Motor neuron (in vitro differentiated cells): Measurements from ENCODE around the gene RHOU. TPM values are rescaled to one million over a fixed set of nuclear protein-coding genes. Genes with fewer than 3 reads are reported as not detected.
A peak's percentile ranks its signal among the peaks of the same experiment; 100 is the strongest.

Experiments
- ATAC-seq, 8 experiments: fragments of 200-7000 bp; cut with Tn5 transposase; replicated peaks in 6 of 8; 2 replicates each; pipeline ENCODE4 v1.8.0; 2021; ENCODE audit warnings: mild to moderate bottlenecking in 8 of 8, moderate library complexity in 8 of 8
- H3K27ac ChIP-seq, 2 donors: fragments of 250-450 bp; sonication (Bioruptor Pico); 2 replicates each; pipeline ENCODE4 v1.9.0; 2021; ENCODE audit warnings: antibody characterized with exemption in 2 of 2, mild to moderate bottlenecking in 2 of 2, moderate library complexity in 1 of 2
- H3K4me1 ChIP-seq, 2 donors: fragments of 250-450 bp; sonication (Bioruptor Pico); replicated peaks in 1 of 2; 2 replicates each; pipeline ENCODE4 v1.6.1; 2021; ENCODE audit warnings: antibody characterized with exemption in 2 of 2, mild to moderate bottlenecking in 2 of 2, moderate library complexity in 1 of 2
- H3K4me3 ChIP-seq, 5 donors: fragments of 250-450 bp; sonication (Bioruptor Pico); 2 replicates each; pipeline ENCODE4 v1.9.0; 2021; ENCODE audit warnings: antibody characterized with exemption in 5 of 5, mild to moderate bottlenecking in 5 of 5, moderate library complexity in 4 of 5
- WGBS, 10 experiments: fragments of 450-650 bp; shearing (Covaris generic); methylation state at CpG; one replicate each; pipeline ENCODE4 v1.0.0; 2022; 5-methylcytosine and 5-hydroxymethylcytosine counted together
- in situ Hi-C, 9 experiments: fragments of 400-800 bp; cut with MboI; loops; one replicate each; pipeline ENCODE4 v1.15.0; 2021; ENCODE audit warnings: low sequenced_read_pairs in 9 of 9, low pct_unique_long_range_greater_than_20kb in 2 of 9; ENCODE audit not compliant: unreplicated experiment in 9 of 9
- total RNA-seq, 8 experiments: library from RNA; unstranded; fragments of 300-600 nt; gene quantifications; 2 replicates each; pipeline versions ENCODE4 v1.2.3 to v1.2.4, GENCODE V29; 2022

RHOU gene
- total RNA-seq, 8 experiments from 2014 or later: 3.3 to 51.6 (median 21.2) TPM

- H3K4me1 ChIP-seq: peaks cover 9 to 12% of the 10 kb centered on the region in 2 donors
- 91 to 100% (median 96%) methylated on average over 5 to 10 of the region's 11 CpGs; no CpG with 5 or more reads in 6 of the 10 experiments for WGBS, 10 experiments
- no peak for ATAC-seq
- H3K27ac ChIP-seq: no peak overlapping the region
- no peak overlapping the region for H3K4me3 ChIP-seq
- in situ Hi-C loops: no loop called here
Measured at GRCh38 chr1:228783418-228784040, 48.2 kb downstream of the RHOU start.

- no peak for ATAC-seq
- peaks cover 9 to 12% of the 10 kb centered on the region in 2 donors for H3K4me1 ChIP-seq
- in situ Hi-C loops: no loop called here
- 20 to 88% (median 80%) methylated on average over 1 to 3 of the region's 3 CpGs; no CpG with 5 or more reads in 3 of the 10 experiments for WGBS, 10 experiments
- H3K27ac ChIP-seq: no peak overlapping the region
- H3K4me3 ChIP-seq: no peak overlapping the region
Measured at GRCh38 chr1:228784181-228784580, 48.9 kb downstream of the RHOU start.

GRCh38 chr1:228785366-228786330 lies 50.4 kb downstream of the RHOU start:
- Histone ChIP-seq H3K4me1 (peaks cover 9 to 11% of the 10 kb centered on the region in 2 donors), H3K27ac (no peak overlapping the region), H3K4me3 (no peak overlapping the region)
- 17 to 100% (median 84%) methylated on average over 2 to 15 of the region's 15 CpGs; no CpG with 5 or more reads in 1 of the 10 experiments for WGBS, 10 experiments
- no peak for ATAC-seq
- in situ Hi-C loops: no loop called here

GRCh38 chr1:228786361-228787129 lies 51.3 kb downstream of the RHOU start:
- 47 to 100% (median 92%) methylated on average over 1 to 4 of the region's 4 CpGs; no CpG with 5 or more reads in 1 of the 10 experiments for WGBS, 10 experiments
- Histone ChIP-seq H3K4me3 (no peak overlapping the region), H3K4me1 (peaks cover under 1 to 2% of the 10 kb centered on the region in 2 donors), H3K27ac (no peak overlapping the region)
- peak in 1 of 8 experiments; percentile 22 for ATAC-seq
- in situ Hi-C loops: no loop called here

- in situ Hi-C loops: no loop called here
- ATAC-seq: no peak
- no peak overlapping the region for H3K4me3 ChIP-seq
Measured at GRCh38 chr1:228791791-228792190, 56.5 kb downstream of the RHOU start.

GRCh38 chr1:228792601-228793000 lies 57.3 kb downstream of the RHOU start:
- no peak for ATAC-seq
- Histone ChIP-seq H3K4me3 (no peak overlapping the region), H3K27ac (no peak overlapping the region), H3K4me1 (peaks cover 0 to 2% of the 10 kb centered on the region in 2 donors)
- 78 to 100% (median 89%) methylated on average over 1 to 3 of the region's 3 CpGs; no CpG with 5 or more reads in 2 of the 10 experiments for WGBS, 10 experiments
- in situ Hi-C loops: no loop called here

More at GRCh38 chr1:228791791-228792190, 56.5 kb downstream of the RHOU start:
- WGBS, 10 experiments: 29 to 100% (median 85%) methylated on average over 1 to 3 of the region's 3 CpGs; no CpG with 5 or more reads in 2 of the 10 experiments
- Histone ChIP-seq H3K27ac (no peak overlapping the region), H3K4me1 (peaks cover 0 to 2% of the 10 kb centered on the region in 2 donors)

- H3K4me1 ChIP-seq: peaks cover 4 to 7% of the 10 kb centered on the region in 2 donors
- in situ Hi-C loops: no loop called here
- H3K27ac ChIP-seq: no peak overlapping the region
- H3K4me3 ChIP-seq: no peak overlapping the region
- WGBS, 10 experiments: 11 to 100% (median 72%) methylated on average over 1 to 2 of the region's 2 CpGs; no CpG with 5 or more reads in 4 of the 10 experiments
- ATAC-seq: no peak
Measured at GRCh38 chr1:228793032-228793431, 57.8 kb downstream of the RHOU start.

GRCh38 chr1:228794173-228794572 lies 58.9 kb downstream of the RHOU start:
- in situ Hi-C loops: no loop called here
- H3K4me3 ChIP-seq: no peak overlapping the region
- ATAC-seq: no peak
- peaks cover 9 to 13% of the 10 kb centered on the region in 2 donors for H3K4me1 ChIP-seq
- H3K27ac ChIP-seq: no peak overlapping the region
- 83 to 100% (median 86%) methylated on average over 1 of the region's 1 CpG; no CpG with 5 or more reads in 6 of the 10 experiments for WGBS, 10 experiments

- no peak for ATAC-seq
- no peak overlapping the region for H3K27ac ChIP-seq
- WGBS, 10 experiments: 42 to 95% (median 84%) methylated on average over 1 to 5 of the region's 5 CpGs
- in situ Hi-C loops: no loop called here
- H3K4me1 ChIP-seq: peaks cover 9 to 13% of the 10 kb centered on the region in 2 donors
- H3K4me3 ChIP-seq: no peak overlapping the region
Measured at GRCh38 chr1:228794810-228795209, 59.5 kb downstream of the RHOU start.

- Histone ChIP-seq H3K27ac (no peak overlapping the region), H3K4me3 (no peak overlapping the region), H3K4me1 (peaks cover 9 to 13% of the 10 kb centered on the region in 2 donors)
- WGBS, 10 experiments: 0 to 100% (median 73%) methylated on average over 1 to 4 of the region's 4 CpGs; no CpG with 5 or more reads in 4 of the 10 experiments
- in situ Hi-C loops: no loop called here
- no peak for ATAC-seq
Measured at GRCh38 chr1:228795596-228795995, 60.3 kb downstream of the RHOU start.
